ENCODE data around the gene EHBP1L1. TPM values are rescaled to one million over a fixed set of nuclear protein-coding genes. Genes with fewer than 3 reads are reported as not detected.

The EHBP1L1 gene
- total RNA-seq, 4 donors from 2014 or later = 186 to 472 (median 293) TPM

- Histone ChIP-seq H3K9me3 (no peaks in the 10 kb centered on the region), H3K36me3 (peaks cover 24 to 52% (median 47%) of the 10 kb centered on the region in 4 donors), H3K4me3 (peak overlapping the region; percentile 78 to 98 (median 88)), H3K27me3 (no peaks in the 10 kb centered on the region), H3K4me1 (peaks cover 44 to 84% (median 63%) of the 10 kb centered on the region in 4 donors), H3K27ac (replicated peaks in 1 of 4) (peak overlapping the region; percentile 95 to 99 (median 96))
- no peak for TF ChIP-seq POLR2A (IDR thresholded peaks at IDR 0.05; ENCODE audit: low read depth)
- no peak for TF ChIP-seq POLR2AphosphoS5 (IDR thresholded peaks at IDR 0.05)
- no peak for TF ChIP-seq EP300 (IDR thresholded peaks at IDR 0.05)
- no peak for TF ChIP-seq CTCF (IDR thresholded peaks at IDR 0.05)
- DNase-seq (ENCODE audit: extremely low spot score) = no peak
- intact Hi-C loops (cut with DNase I) = no loop called here
- WGBS = 76% methylated on average over 7 of the region's 7 CpGs
Measured at GRCh38 chr11:65578134-65578533, 2.3 kb downstream of the EHBP1L1 start.

GRCh38 chr11:65578667-65579066, 2.8 kb downstream of the EHBP1L1 start:
- no peak for DNase-seq (ENCODE audit: extremely low spot score)
- 58% methylated on average over 3 of the region's 3 CpGs for WGBS
- H3K36me3 ChIP-seq = peaks cover 27 to 58% (median 52%) of the 10 kb centered on the region in 4 donors
- H3K4me3 ChIP-seq = no peak overlapping the region
- H3K27ac ChIP-seq (replicated peaks in 1 of 4) = peak overlapping the region; percentile 95 to 99 (median 96)
- no peaks in the 10 kb centered on the region for H3K27me3 ChIP-seq
- no peak for TF ChIP-seq POLR2AphosphoS5 (IDR thresholded peaks at IDR 0.05)
- intact Hi-C loops (cut with DNase I) = no loop called here
- peaks cover 38 to 81% (median 61%) of the 10 kb centered on the region in 4 donors for H3K4me1 ChIP-seq
- H3K9me3 ChIP-seq = no peaks in the 10 kb centered on the region

- Histone ChIP-seq H3K36me3 (peaks cover 33 to 64% (median 59%) of the 10 kb centered on the region in 4 donors), H3K27ac (replicated peaks in 1 of 4) (peak overlapping the region; percentile 95 to 99 (median 96)), H3K4me1 (peaks cover 35 to 81% (median 63%) of the 10 kb centered on the region in 4 donors), H3K27me3 (no peaks in the 10 kb centered on the region), H3K9me3 (no peaks in the 10 kb centered on the region), H3K4me3 (no peak overlapping the region)
- no peak for TF ChIP-seq CTCF (IDR thresholded peaks at IDR 0.05)
- no peak for TF ChIP-seq EP300 (IDR thresholded peaks at IDR 0.05)
- TF ChIP-seq POLR2A (IDR thresholded peaks at IDR 0.05; ENCODE audit: low read depth) = no peak
- TF ChIP-seq POLR2AphosphoS5 (IDR thresholded peaks at IDR 0.05) = no peak
- no peak for DNase-seq (ENCODE audit: extremely low spot score)
- intact Hi-C loops (cut with DNase I) = no loop called here
- WGBS = 80% methylated on average over 3 of the region's 4 CpGs
Measured at GRCh38 chr11:65579291-65579690, 3.4 kb downstream of the EHBP1L1 start.

GRCh38 chr11:65580031-65580692, 4.3 kb downstream of the EHBP1L1 start:
- no peak for DNase-seq (ENCODE audit: extremely low spot score)
- Histone ChIP-seq H3K4me3 (no peak overlapping the region), H3K27ac (replicated peaks in 1 of 4) (peak overlapping the region; percentile 68 to 96 (median 79)), H3K27me3 (no peaks in the 10 kb centered on the region), H3K9me3 (no peaks in the 10 kb centered on the region), H3K4me1 (peaks cover 30 to 81% (median 64%) of the 10 kb centered on the region in 4 donors), H3K36me3 (peaks cover 40 to 73% (median 66%) of the 10 kb centered on the region in 4 donors)
- TF ChIP-seq EP300 (IDR thresholded peaks at IDR 0.05) (no peak), POLR2AphosphoS5 (IDR thresholded peaks at IDR 0.05) (no peak), CTCF (IDR thresholded peaks at IDR 0.05) (no peak), POLR2A (IDR thresholded peaks at IDR 0.05; ENCODE audit: low read depth) (no peak)
- intact Hi-C loops (cut with DNase I) = no loop called here
- 85% methylated on average over 4 of the region's 19 CpGs for WGBS

GRCh38 chr11:65580756-65581155, 4.9 kb downstream of the EHBP1L1 start:
- intact Hi-C loops (cut with DNase I) = no loop called here
- no peaks in the 10 kb centered on the region for H3K9me3 ChIP-seq
- peak overlapping the region; percentile 68 to 96 (median 79) for H3K27ac ChIP-seq (replicated peaks in 1 of 4)
- WGBS = 89% methylated on average over 7 of the region's 8 CpGs
- H3K4me1 ChIP-seq = peaks cover 30 to 82% (median 64%) of the 10 kb centered on the region in 4 donors
- TF ChIP-seq POLR2AphosphoS5 (IDR thresholded peaks at IDR 0.05) (no peak), POLR2A (IDR thresholded peaks at IDR 0.05; ENCODE audit: low read depth) (no peak)
- peaks cover 46 to 78% (median 71%) of the 10 kb centered on the region in 4 donors for H3K36me3 ChIP-seq
- DNase-seq (ENCODE audit: extremely low spot score) = no peak
- no peak overlapping the region for H3K4me3 ChIP-seq
- H3K27me3 ChIP-seq = no peaks in the 10 kb centered on the region
